GM12864 (cell line): ENCODE data around the gene CD151.

Experiments used
- DNase-seq: peaks from one replicate; pipeline ENCODE4 v3.0.0-alpha.2; 2011; ENCODE audit warnings: low read depth
- H3K4me3 ChIP-seq: 2 replicates; pipeline ENCODE4 v1.5.1; 2011; ENCODE audit warnings: mild to moderate bottlenecking, low read depth, low read length, control low read depth
- CTCF ChIP-seq: IDR thresholded peaks from 2 replicates; pipeline ENCODE4 v1.5.1; 2011; ENCODE audit warnings: low read depth, mild to moderate bottlenecking, moderate library complexity, low read length, control low read depth, inconsistent platforms; ENCODE audit errors: missing control alignments

Gene CD151

GRCh38 chr11:872799-873198 is 40.0 kb downstream of the CD151 start:
- no peak for DNase-seq
- no peak for TF ChIP-seq CTCF
- H3K4me3 ChIP-seq, result no peak overlapping the region

- no peak for DNase-seq
- TF ChIP-seq CTCF, result no peak
- no peak overlapping the region for H3K4me3 ChIP-seq
Measured at GRCh38 chr11:873706-874105, 41.0 kb downstream of the CD151 start.

- no peak for TF ChIP-seq CTCF
- DNase-seq, result no peak
- no peak overlapping the region for H3K4me3 ChIP-seq
Measured at GRCh38 chr11:875203-875602, 42.5 kb downstream of the CD151 start.

- no peak for TF ChIP-seq CTCF
Measured at GRCh38 chr11:875769-876301, 43.1 kb downstream of the CD151 start.

GRCh38 chr11:876545-876944 is 43.8 kb downstream of the CD151 start:
- TF ChIP-seq CTCF, result no peak
- no peak overlapping the region for H3K4me3 ChIP-seq
- no peak for DNase-seq

More at GRCh38 chr11:875769-876301, 43.1 kb downstream of the CD151 start:
- H3K4me3 ChIP-seq, result no peak overlapping the region
- DNase-seq, result no peak

- DNase-seq, result no peak
- no peak for TF ChIP-seq CTCF
Measured at GRCh38 chr11:877565-877964, 44.8 kb downstream of the CD151 start.

GRCh38 chr11:880447-880846 is 47.7 kb downstream of the CD151 start:
- no peak for DNase-seq
- no peak for TF ChIP-seq CTCF
- no peak overlapping the region for H3K4me3 ChIP-seq

More at GRCh38 chr11:877565-877964, 44.8 kb downstream of the CD151 start:
- H3K4me3 ChIP-seq, result no peak overlapping the region
